HG02981 (cell line): ENCODE data around the gene OR1A2.
"Not testable (repeated sequence)": the region's sequence is repeated elsewhere in the genome, so short reads cannot be mapped to it uniquely, and the experiment has no call there.

ENCODE experiments used
- ATAC-seq: cut with Tn5 transposase; IDR thresholded peaks from one replicate; pipeline ENCODE4 v1.9.1; 2021; ENCODE audit warnings: mild to moderate bottlenecking, moderate library complexity; ENCODE audit not compliant: unreplicated experiment

The OR1A2 gene

GRCh38 chr17:3197219-3197618 is at the start of gene OR1A2:
OR1A2 (plus strand) TSS chr17:3197519; CDS start chr17:3197519, 0 bp downstream.
- no peak for ATAC-seq

GRCh38 chr17:3157218-3157617 is 40.1 kb upstream of the OR1A2 start:
- no peak for ATAC-seq

GRCh38 chr17:3167574-3167973 is 29.7 kb upstream of the OR1A2 start:
- no peak for ATAC-seq

- ATAC-seq: no peak
These were observed 7.4 kb upstream of the OR1A2 start for GRCh38 chr17:3189961-3190360.

GRCh38 chr17:3207367-3207766 is 10.0 kb downstream of the OR1A2 start, which contains the start of gene OR1A1:
OR1A1 (plus strand) TSS chr17:3207667; CDS start chr17:3215621, 7,954 bp downstream.
- no peak for ATAC-seq

GRCh38 chr17:3208484-3208883 is 11.2 kb downstream of the OR1A2 start:
- no peak for ATAC-seq

GRCh38 chr17:3213001-3213400 is 15.7 kb downstream of the OR1A2 start:
- no peak for ATAC-seq

GRCh38 chr17:3213587-3213986 is 16.3 kb downstream of the OR1A2 start:
- ATAC-seq: no peak

- not testable (repeated sequence) for ATAC-seq
These were observed 22.7 kb downstream of the OR1A2 start for GRCh38 chr17:3219978-3220377.

GRCh38 chr17:3221850-3222249 is 24.5 kb downstream of the OR1A2 start:
- ATAC-seq: no peak

GRCh38 chr17:3222505-3222904 is 25.2 kb downstream of the OR1A2 start:
- ATAC-seq: no peak

- ATAC-seq: not testable (repeated sequence)
These were observed 27.5 kb downstream of the OR1A2 start for GRCh38 chr17:3224721-3225352.

- not testable (repeated sequence) for ATAC-seq
These were observed 35.0 kb downstream of the OR1A2 start for GRCh38 chr17:3232300-3232699.

- not testable (repeated sequence) for ATAC-seq
These were observed 41.4 kb downstream of the OR1A2 start for GRCh38 chr17:3238685-3239084.

- ATAC-seq: not testable (repeated sequence)
These were observed 43.7 kb downstream of the OR1A2 start for GRCh38 chr17:3241044-3241443.

GRCh38 chr17:3244841-3245240 is 47.5 kb downstream of the OR1A2 start:
- ATAC-seq: not testable (repeated sequence)
